ENCODE data around the gene JUP. TPM values are rescaled to one million over a fixed set of nuclear protein-coding genes. Genes with fewer than 3 reads are reported as not detected.

Gene JUP
- total and polyA plus RNA-seq, 8 donors = 59.5 to 248 (median 90.1) TPM

DNA sequence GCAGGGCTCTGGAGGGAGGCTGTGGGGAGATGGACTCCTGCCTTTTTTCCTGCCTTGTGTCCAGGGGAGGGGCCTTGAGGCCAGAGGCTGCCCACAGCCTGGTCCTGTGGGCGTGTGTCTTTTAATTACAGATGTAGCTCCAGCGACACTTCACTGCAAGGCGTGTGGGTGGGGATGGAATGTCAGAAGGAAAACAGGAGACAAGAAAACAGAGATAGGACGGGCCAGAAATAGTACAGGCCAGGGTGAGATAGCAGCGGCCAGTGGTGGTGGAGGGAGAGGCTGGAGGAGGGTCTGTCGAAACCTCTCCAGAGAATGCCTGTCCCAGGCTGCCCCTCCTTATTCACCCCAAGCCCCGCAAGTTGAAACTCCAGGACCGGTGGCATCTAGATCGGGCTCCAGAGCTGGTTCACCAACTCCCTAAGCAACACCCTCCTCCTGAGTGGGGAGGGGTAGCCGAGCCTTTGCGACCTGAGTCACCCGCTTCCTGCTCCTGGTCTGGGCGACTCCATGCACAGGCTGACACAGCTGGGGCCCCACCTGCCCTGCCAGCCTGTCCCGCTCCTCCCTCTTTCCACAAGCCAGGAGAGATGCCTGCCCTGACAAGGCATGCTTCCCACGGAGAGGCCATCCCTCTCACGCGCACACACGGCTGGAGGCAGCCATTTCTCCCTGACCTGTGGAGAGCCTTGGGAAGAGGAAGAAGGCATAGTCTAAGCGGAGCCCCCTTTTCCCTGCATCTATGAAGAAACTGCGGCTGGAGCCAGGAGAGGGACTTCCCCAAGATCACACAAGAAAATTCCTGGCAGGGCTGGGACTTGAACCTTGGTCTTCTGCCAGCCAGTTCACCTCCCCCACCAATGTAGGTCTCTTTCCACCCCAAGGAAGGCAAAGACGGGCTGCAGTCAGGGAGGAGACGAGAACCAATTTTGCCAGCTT is 6.6 kb upstream of the JUP start:
- H3K9me3 ChIP-seq = no peaks in the 10 kb centered on the region
- H3K27ac ChIP-seq = peak overlapping the region; percentile 69 to 89 (median 84)
- peaks cover 25 to 30% (median 27%) of the 10 kb centered on the region in 4 donors for H3K4me1 ChIP-seq
- TF ChIP-seq EP300 (IDR thresholded peaks at IDR 0.05) (no peak), POLR2AphosphoS5 (IDR thresholded peaks at IDR 0.05) (peak in 2 of 3 donors; percentile 59 to 67)
- intact Hi-C loops (cut with DNase I; ENCODE audit: low total_unique reads) = no loop called here
- 17 to 33% (median 23%) methylated on average over 12 to 22 of the region's 22 CpGs for WGBS, 5 donors
- no peaks in the 10 kb centered on the region for H3K36me3 ChIP-seq
- no peaks in the 10 kb centered on the region for H3K27me3 ChIP-seq
- peak overlapping the region in 1 of 4 donors; percentile 9 for H3K4me3 ChIP-seq
- DNase-seq = peak; percentile 83 to 94

DNA sequence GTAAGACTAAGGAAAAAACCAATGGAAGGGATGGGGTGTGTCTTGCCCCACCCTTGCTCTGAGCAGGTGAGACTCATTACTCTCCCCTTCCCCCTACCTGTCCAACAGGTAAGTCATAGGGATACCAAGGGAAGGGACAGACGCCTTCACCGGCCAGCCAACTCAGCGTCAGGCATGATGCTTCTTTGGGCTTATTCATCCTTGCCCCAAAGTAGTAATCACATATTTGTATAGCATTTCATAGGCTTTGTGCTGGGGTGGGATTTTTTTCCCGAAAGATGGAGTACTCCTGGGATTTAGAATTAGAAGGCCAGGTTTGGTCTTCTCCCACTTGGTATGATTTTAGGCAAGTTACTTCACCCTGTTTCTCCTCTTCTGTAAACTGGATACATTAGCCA is 509 bp upstream of the JUP start:
- peak overlapping the region; percentile 56 to 98 (median 72) for H3K27ac ChIP-seq
- no peaks in the 10 kb centered on the region for H3K36me3 ChIP-seq
- H3K9me3 ChIP-seq = no peaks in the 10 kb centered on the region
- peaks cover 0 to 29% (median 0%) of the 10 kb centered on the region in 3 donors for H3K27me3 ChIP-seq
- 25 to 44% (median 42%) methylated on average over 4 of the region's 4 CpGs for WGBS, 5 donors
- H3K4me1 ChIP-seq = peaks cover 32 to 63% (median 51%) of the 10 kb centered on the region in 4 donors
- TF ChIP-seq CTCF (IDR thresholded peaks at IDR 0.05) (no peak), POLR2AphosphoS5 (IDR thresholded peaks at IDR 0.05) (peak in 2 of 3 donors; percentile 80 to 92), POLR2A (IDR thresholded peaks at IDR 0.05) (no peak), EP300 (IDR thresholded peaks at IDR 0.05) (no peak)
- H3K4me3 ChIP-seq = peak overlapping the region in 1 of 4 donors; percentile 76
- DNase-seq = no peak
- intact Hi-C loops (cut with DNase I; ENCODE audit: low total_unique reads) = no loop called here

DNA sequence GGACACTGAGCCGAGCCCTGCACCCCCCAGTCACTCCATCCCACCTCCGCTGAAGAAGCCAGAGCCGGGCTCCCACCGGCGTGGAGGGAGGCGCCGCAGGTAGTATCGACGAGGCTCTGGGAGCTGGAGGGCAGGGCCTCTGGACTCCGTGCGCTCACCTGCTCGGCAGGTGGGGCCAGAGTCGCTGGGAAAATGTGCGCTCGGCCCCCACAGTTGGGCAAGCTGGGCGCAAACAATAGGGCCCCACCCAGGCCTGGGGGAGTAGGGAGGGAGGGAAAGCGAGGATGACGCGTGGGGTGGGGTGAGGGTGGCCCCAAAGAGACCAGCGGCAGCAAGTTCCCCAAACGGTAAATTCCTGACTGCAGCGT is 668 bp downstream of the JUP start:
- no peaks in the 10 kb centered on the region for H3K36me3 ChIP-seq
- peak in 1 of 4 donors; percentile 36 for TF ChIP-seq POLR2A (IDR thresholded peaks at IDR 0.05)
- no peak for TF ChIP-seq EP300 (IDR thresholded peaks at IDR 0.05)
- TF ChIP-seq CTCF (IDR thresholded peaks at IDR 0.05) = peak in 1 of 7 experiments; percentile 8
- TF ChIP-seq POLR2AphosphoS5 (IDR thresholded peaks at IDR 0.05) = peak in 2 of 3 donors; percentile 85 to 88
- peak overlapping the region; percentile 61 to 76 (median 64) for H3K4me3 ChIP-seq
- no peaks in the 10 kb centered on the region for H3K9me3 ChIP-seq
- H3K4me1 ChIP-seq = peaks cover 37 to 65% (median 59%) of the 10 kb centered on the region in 4 donors
- 0 to 4% (median 1%) methylated on average over 13 to 22 of the region's 22 CpGs for WGBS, 5 donors
- H3K27me3 ChIP-seq = peaks cover 0 to 29% (median 0%) of the 10 kb centered on the region in 3 donors
- DNase-seq = peak; percentile 84 to 95
- intact Hi-C loops (cut with DNase I; ENCODE audit: low total_unique reads) = no loop called here
- H3K27ac ChIP-seq = peak overlapping the region; percentile 93 to 99 (median 96)

- 2 to 8% (median 7%) methylated on average over 8 to 13 of the region's 13 CpGs for WGBS, 5 donors
- Histone ChIP-seq H3K36me3 (no peaks in the 10 kb centered on the region), H3K27ac (peak overlapping the region; percentile 93 to 99 (median 96)), H3K4me3 (peak overlapping the region; percentile 61 to 76 (median 64)), H3K27me3 (peaks cover 0 to 29% (median 0%) of the 10 kb centered on the region in 3 donors), H3K4me1 (peaks cover 37 to 65% (median 62%) of the 10 kb centered on the region in 4 donors), H3K9me3 (no peaks in the 10 kb centered on the region)
- intact Hi-C loops (cut with DNase I; ENCODE audit: low total_unique reads) = no loop called here
- DNase-seq = peak in 1 of 2 donors; percentile 92
- TF ChIP-seq POLR2AphosphoS5 (IDR thresholded peaks at IDR 0.05) = no peak
- TF ChIP-seq POLR2A (IDR thresholded peaks at IDR 0.05) = no peak
- TF ChIP-seq CTCF (IDR thresholded peaks at IDR 0.05) = no peak
- no peak for TF ChIP-seq EP300 (IDR thresholded peaks at IDR 0.05)
Measured at GRCh38 chr17:41785091-41785858, 1.2 kb downstream of the JUP start.

All from stomach (tissue), 9 donors.